H1 (cell line): Measurements from ENCODE around the gene FAU. TPM values are rescaled to one million over a fixed set of nuclear protein-coding genes. Genes with fewer than 3 reads are reported as not detected.
A peak's percentile ranks its signal among the peaks of the same experiment; 100 is the strongest.

Experiments
- CTCF ChIA-PET: fragments of 300-600 bp; sonication (Branson Sonifier 250); formaldehyde crosslinking; loops from one replicate; lab custom pipeline; 2021; ENCODE audit not compliant: partially characterized antibody; lab: Charles Lee
- POLR2A ChIA-PET: fragments of 300-600 bp; sonication (Branson Sonifier 250); formaldehyde crosslinking; loops from one replicate; lab custom pipeline; 2021; ENCODE audit warnings: inconsistent platforms; ENCODE audit not compliant: partially characterized antibody; lab: Charles Lee
- DNase-seq, 2 experiments: peaks; one replicate each; pipeline versions ENCODE4 v3.0.0 to v3.0.0-alpha.2; 2010 to 2022; ENCODE audit warnings: low spot score in 2 of 2, low read depth in 1 of 2, mixed read lengths in 1 of 2
- FAIRE-seq: peaks from 2 replicates; lab custom pipeline; 2011; peaks lifted over from hg19 to GRCh38; lab: Jason Lieb, UNC
- H2AFZ ChIP-seq: 2 replicates; pipeline ENCODE4 v1.8.1; 2012; ENCODE audit warnings: low read length, inconsistent platforms
- H2AK5ac ChIP-seq: 2 replicates; pipeline ENCODE4 v1.6.1; 2013; ENCODE audit warnings: low read depth, low read length
- H2BK120ac ChIP-seq: replicated peaks from 2 replicates; pipeline ENCODE3; 2013; ENCODE audit warnings: low read depth, low read length, inconsistent platforms
- H2BK12ac ChIP-seq: 2 replicates; pipeline ENCODE4 v1.6.1; 2013; ENCODE audit warnings: low read depth, low read length
- H2BK15ac ChIP-seq: 2 replicates; pipeline ENCODE4 v1.6.1; 2013; ENCODE audit warnings: low read length
- H2BK20ac ChIP-seq: 2 replicates; pipeline ENCODE4 v1.6.1; 2013; ENCODE audit warnings: low read length
- H2BK5ac ChIP-seq: 2 replicates; pipeline ENCODE4 v1.6.1; 2013; ENCODE audit warnings: low read depth, low read length
- H3K14ac ChIP-seq: 2 replicates; pipeline ENCODE4 v1.6.1; 2013; ENCODE audit warnings: inconsistent platforms; ENCODE audit not compliant: insufficient read length
- H3K18ac ChIP-seq: 2 replicates; pipeline ENCODE4 v1.6.1; 2013; ENCODE audit warnings: low read length; ENCODE audit errors: extremely low read depth
- H3K23ac ChIP-seq: 2 replicates; pipeline ENCODE4 v1.6.1; 2013; ENCODE audit warnings: inconsistent platforms; ENCODE audit not compliant: insufficient read length
- H3K23me2 ChIP-seq: 2 replicates; pipeline ENCODE4 v1.6.1; 2013; ENCODE audit warnings: low read depth, low read length
- H3K27ac ChIP-seq: 2 replicates; pipeline ENCODE4 v1.6.1; 2011; ENCODE audit warnings: low read depth, low read length, inconsistent platforms
- H3K27me3 ChIP-seq, 4 experiments: replicated peaks in 1 of 4; 1 replicate in 1 of 4; 2 replicates in 3 of 4; pipeline versions ENCODE4 v1.6.1 to v1.8.1; 2011 to 2013; ENCODE audit warnings: low read length in 3 of 4, mild to moderate bottlenecking in 3 of 4, inconsistent platforms in 2 of 4, mixed read lengths in 2 of 4, moderate library complexity in 1 of 4; ENCODE audit not compliant: control insufficient read depth in 3 of 4, insufficient read depth in 3 of 4; ENCODE audit errors: extremely low read depth in 1 of 4
- H3K36me3 ChIP-seq, 4 experiments: 2 replicates each; pipeline versions ENCODE4 v1.6.1 to v1.8.1; 2011 to 2013; ENCODE audit warnings: mild to moderate bottlenecking in 4 of 4, low read length in 3 of 4, moderate library complexity in 2 of 4, control low read depth in 1 of 4, inconsistent platforms in 1 of 4; ENCODE audit not compliant: insufficient read depth in 4 of 4, control insufficient read depth in 2 of 4
- H3K4ac ChIP-seq: replicated peaks from 2 replicates; pipeline ENCODE3; 2013; ENCODE audit warnings: low read length, low read depth, mixed read lengths, inconsistent platforms; ENCODE audit not compliant: insufficient read length
- H3K4me1 ChIP-seq, 4 experiments: replicated peaks in 1 of 4; 1 replicate in 1 of 4; 2 replicates in 3 of 4; pipeline versions ENCODE4 v1.6.1 to v1.8.1; 2011 to 2013; ENCODE audit warnings: low read length in 3 of 4, inconsistent platforms in 2 of 4, mixed read lengths in 1 of 4; ENCODE audit not compliant: insufficient read depth in 4 of 4, control insufficient read depth in 3 of 4
- H3K4me2 ChIP-seq, 2 experiments: 2 replicates each; pipeline versions ENCODE4 v1.6.1 to v1.8.1; 2011 to 2013; ENCODE audit warnings: low read depth in 2 of 2, low read length in 2 of 2, control low read depth in 1 of 2, inconsistent platforms in 1 of 2, mild to moderate bottlenecking in 1 of 2; ENCODE audit not compliant: insufficient read depth in 1 of 2
- H3K4me3 ChIP-seq, 4 experiments: fragments of 200-600, 300-600 bp in 1 of 4; sonication (generic), shearing (Covaris generic), sonication (Bioruptor Twin) in 1 of 4; 2 replicates each; pipeline versions ENCODE4 v1.5.1 to v1.8.1; 2011 to 2016; ENCODE audit warnings: low read length in 4 of 4, low read depth in 3 of 4, control low read depth in 2 of 4, inconsistent platforms in 2 of 4, mild to moderate bottlenecking in 2 of 4, mixed read lengths in 1 of 4, moderate library complexity in 1 of 4; ENCODE audit not compliant: insufficient read depth in 2 of 4; ENCODE audit errors: extremely low read depth in 1 of 4
- H3K56ac ChIP-seq: replicated peaks from 2 replicates; pipeline ENCODE3; 2013; ENCODE audit warnings: low read depth, mild to moderate bottlenecking, mixed read lengths, low read length, inconsistent platforms; ENCODE audit not compliant: insufficient read length
- H3K79me1 ChIP-seq: 2 replicates; pipeline ENCODE4 v1.6.1; 2013; ENCODE audit warnings: low read depth, low read length, control low read depth
- H3K79me2 ChIP-seq, 2 experiments: 2 replicates each; pipeline versions ENCODE4 v1.6.1 to v1.8.1; 2012 to 2013; ENCODE audit warnings: low read length in 2 of 2, mild to moderate bottlenecking in 2 of 2, inconsistent platforms in 1 of 2; ENCODE audit not compliant: insufficient read depth in 2 of 2, control insufficient read depth in 1 of 2
- H3K9ac ChIP-seq, 4 experiments: replicated peaks in 1 of 4; 1 replicate in 1 of 4; 2 replicates in 3 of 4; pipeline versions ENCODE4 v1.6.1 to v1.8.1; 2011 to 2013; ENCODE audit warnings: low read depth in 3 of 4, low read length in 3 of 4, control low read depth in 2 of 4, mild to moderate bottlenecking in 2 of 4, moderate library complexity in 2 of 4, inconsistent platforms in 1 of 4; ENCODE audit errors: extremely low read depth in 1 of 4
- H3K9me3 ChIP-seq, 2 experiments: 2 replicates each; pipeline versions ENCODE4 v1.6.1 to v1.8.1; 2012 to 2013; ENCODE audit warnings: mild to moderate bottlenecking in 2 of 2, moderate library complexity in 2 of 2, control low read depth in 1 of 2, inconsistent platforms in 1 of 2, low read depth in 1 of 2, low read length in 1 of 2, mixed read lengths in 1 of 2; ENCODE audit not compliant: insufficient read depth in 2 of 2
- H4K20me1 ChIP-seq, 2 experiments: replicated peaks in 1 of 2; 2 replicates each; pipeline versions ENCODE3 to v1.8.1; 2011 to 2013; ENCODE audit warnings: inconsistent platforms in 2 of 2, low read length in 2 of 2, mild to moderate bottlenecking in 1 of 2; ENCODE audit not compliant: insufficient read depth in 2 of 2, control insufficient read depth in 1 of 2
- H4K5ac ChIP-seq: 2 replicates; pipeline ENCODE4 v1.6.1; 2013; ENCODE audit warnings: low read length, low read depth, mixed read lengths, inconsistent platforms; ENCODE audit not compliant: insufficient read length
- H4K8ac ChIP-seq: 2 replicates; pipeline ENCODE4 v1.8.0; 2013; ENCODE audit warnings: mild to moderate bottlenecking, moderate library complexity, low read length, inconsistent platforms; ENCODE audit not compliant: insufficient read depth; ENCODE audit errors: extremely low read depth
- H4K91ac ChIP-seq: replicated peaks from 2 replicates; pipeline ENCODE3; 2013; ENCODE audit warnings: low read length, mixed read lengths, inconsistent platforms; ENCODE audit not compliant: insufficient read length
- BCL11A ChIP-seq, 2 experiments: IDR thresholded peaks; one replicate each; pipeline ENCODE4 v1.6.1; 2011; ENCODE audit warnings: low read depth in 2 of 2, low read length in 2 of 2, mild to moderate bottlenecking in 2 of 2
- CHD2 ChIP-seq: IDR thresholded peaks from 2 replicates; pipeline ENCODE4 v1.6.1; 2012; ENCODE audit warnings: low read length, improper control_type of control experiment
- EP300 ChIP-seq, 2 experiments: IDR thresholded peaks; 1 replicate in 1 of 2; 2 replicates in 1 of 2; pipeline ENCODE4 v1.6.1; 2011 to 2012; ENCODE audit warnings: low read depth in 2 of 2, low read length in 2 of 2, mild to moderate bottlenecking in 2 of 2, borderline replicate concordance in 1 of 2, inconsistent platforms in 1 of 2, moderate library complexity in 1 of 2
- EZH2 ChIP-seq: fragments of 200-600 bp; sonication (generic); IDR thresholded peaks from 2 replicates; pipeline ENCODE4 v1.7.1; 2012; ENCODE audit warnings: low read depth, mild to moderate bottlenecking, moderate library complexity, low read length, inconsistent platforms; ENCODE audit not compliant: severe bottlenecking
- HDAC2 ChIP-seq, 2 experiments: fragments of 300-600 bp in 1 of 2; sonication (generic) in 1 of 2; IDR thresholded peaks; 2 replicates each; pipeline ENCODE4 v1.6.1; 2011 to 2012; ENCODE audit warnings: low read depth in 2 of 2, low read length in 2 of 2, mild to moderate bottlenecking in 2 of 2, moderate library complexity in 2 of 2, borderline replicate concordance in 1 of 2, inconsistent platforms in 1 of 2
- SP4 ChIP-seq: IDR thresholded peaks from 2 replicates; pipeline ENCODE4 v1.6.1; 2012; ENCODE audit warnings: low read length, inconsistent platforms
- TAF1 ChIP-seq: IDR thresholded peaks from 2 replicates; pipeline ENCODE4 v1.6.1; 2011; ENCODE audit warnings: mild to moderate bottlenecking, low read depth, low read length
- WGBS, 2 experiments: shearing (Covaris generic) in 1 of 2; methylation state at CpG; one replicate each; pipeline versions ENCODE4 v1.1.6 to v1.1.7; 2013 to 2015; ENCODE audit warnings: low lambda C conversion rate in 2 of 2, mixed read lengths in 2 of 2, inconsistent platforms in 1 of 2, low coverage in 1 of 2, missing lambda C conversion rate in 1 of 2; ENCODE audit not compliant: insufficient replicate concordance in 2 of 2, insufficient coverage in 1 of 2, insufficient read length in 1 of 2; ENCODE audit errors: extremely low coverage in 1 of 2, missing lambda C conversion rate in 1 of 2; 5-methylcytosine and 5-hydroxymethylcytosine counted together
- polyA plus RNA-seq, 7 experiments: library from polyadenylated mRNA; depleted of rRNA in 3 of 7; stranded (reverse) in 5 of 7; unstranded in 2 of 7; fragments of >200 nt in 5 of 7; fragments of 200-250 nt in 2 of 7; gene quantifications; 1 replicate in 5 of 7; 2 replicates in 1 of 7; 4 replicates in 1 of 7; pipeline versions ENCODE4 v1.2.1 to v1.2.3, GENCODE V29; 2011 to 2013; ENCODE audit warnings: missing spikeins in 2 of 7, mixed read lengths in 2 of 7
- total RNA-seq: library from RNA; stranded (reverse); fragmentation: NEBNext Ultra II Directional; extraction: Animal tissue kit (Norgen Biotek cat#: 25700); gene quantifications from 2 replicates; pipeline ENCODE4 v1.2.1, GENCODE V29; 2021
- TF ChIP-seq, protein P1 (sequence below): IDR thresholded peaks from 2 replicates; pipeline ENCODE4 v1.6.1; 2012; ENCODE audit warnings: low read length, inconsistent platforms

The FAU gene
- total and polyA plus RNA-seq, 2 of the 8 experiments (the other 6 are each of a cell fraction or from before 2014, with no cell fraction given) = 826 to 896 TPM

DNA sequence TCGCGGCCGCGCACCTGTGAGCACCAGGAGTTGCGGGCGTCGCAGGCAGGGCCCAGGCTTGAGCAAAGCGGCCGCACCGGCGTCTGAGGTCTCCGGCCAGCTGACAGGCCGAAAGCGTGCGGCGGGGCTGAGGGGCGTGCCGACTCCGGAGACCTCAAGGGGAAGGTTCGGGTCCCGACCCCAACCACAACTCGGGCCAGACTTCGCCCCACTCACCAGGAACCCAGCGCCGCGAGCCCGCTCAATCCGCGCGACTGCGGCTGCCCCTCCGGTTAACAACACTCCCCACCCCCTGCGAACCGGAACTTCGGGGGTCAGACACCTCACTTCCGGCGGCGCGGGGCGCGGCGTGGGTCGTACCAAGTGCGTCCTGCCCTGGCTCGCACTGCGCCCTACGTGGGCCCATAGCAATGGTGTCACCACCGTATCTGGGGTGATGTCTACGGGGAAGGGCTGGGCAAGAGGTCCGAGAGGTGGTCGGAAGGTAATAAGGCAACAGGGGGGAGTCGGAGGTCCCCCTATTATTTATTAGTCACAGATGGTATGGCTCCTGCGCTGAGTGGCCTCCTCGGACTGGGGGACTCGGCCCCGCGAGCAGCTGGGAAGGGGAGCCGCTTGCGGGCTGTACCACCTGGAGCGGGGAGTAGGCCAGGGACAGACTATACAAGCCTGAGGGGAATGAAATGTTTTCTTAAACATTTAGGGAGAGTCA lies 12.5 kb upstream of the FAU start, which contains the start of gene SYVN1:
TSS of gene SYVN1 (minus strand) at position 280 of the 712 bp plus-strand sequence. CDS start 918 bp downstream, outside the sequence.
- peak within 1 kb of the TSS; percentile 100 for H2BK12ac ChIP-seq
- H4K20me1 ChIP-seq = peaks cover 0 to 10% of the 10 kb centered on the region in 2 experiments
- H3K36me3 ChIP-seq = peaks cover 11 to 24% (median 20%) of the 10 kb centered on the region in 4 experiments; a peak in 7 of 8 replicates
- peak within 1 kb of the TSS; percentile 99 for H3K14ac ChIP-seq
- H2BK15ac ChIP-seq = peak within 1 kb of the TSS; percentile 100
- peak within 1 kb of the TSS; percentile 98 for H4K8ac ChIP-seq
- no peak within 1 kb of the TSS for H3K23ac ChIP-seq
- no peak within 1 kb of the TSS for H2BK120ac ChIP-seq
- FAIRE-seq = no peak
- H4K91ac ChIP-seq = peak within 1 kb of the TSS; percentile 100
- H4K5ac ChIP-seq = peak within 1 kb of the TSS; percentile 100
- CTCF ChIA-PET = interaction anchor here (0.6 to 3.0 kb wide), 11 partner anchors 11 to 1194 kb away, joined by 3 to 14 read pairs (median 4); partner anchors contain the start of genes CAPN1 and TM7SF2
- peak within 1 kb of the TSS; percentile 88 to 99 (median 98) for H3K9ac ChIP-seq
- H3K79me1 ChIP-seq = peaks cover 3% of the 10 kb centered on the region; the same call in 1 of the 2 replicates
- POLR2A ChIA-PET = interaction anchor here (0.6 to 15.8 kb wide), 25 partner anchors 7 to 257 kb away, joined by 3 to 305 read pairs (median 4); partner anchors contain the start of genes CAPN1, FAU, GPHA2 and MRPL49
- H3K27me3 ChIP-seq = no peaks in the 10 kb centered on the region
- peak within 1 kb of the TSS; percentile 99 for H3K18ac ChIP-seq
- peak within 1 kb of the TSS; percentile 77 to 91 for H3K4me2 ChIP-seq
- no peak within 1 kb of the TSS for H2AK5ac ChIP-seq
- H3K23me2 ChIP-seq = peaks cover 14% of the 10 kb centered on the region
- H3K79me2 ChIP-seq = peaks cover 0 to 15% of the 10 kb centered on the region in 2 experiments; a peak in 1 of 4 replicates
- peak within 1 kb of the TSS; percentile 97 for H3K4ac ChIP-seq
- WGBS, 2 experiments = 1% methylated on average over 53 of the region's 60 CpGs; no CpG with 5 or more reads in 1 of the 2 experiments
- peak within 1 kb of the TSS; percentile 99 for H3K27ac ChIP-seq
- peak in 1 of 2 experiments; percentile 94 for DNase-seq
- peak within 1 kb of the TSS; percentile 82 for H2AFZ ChIP-seq
- H3K4me3 ChIP-seq = peak within 1 kb of the TSS; percentile 84 to 94 (median 88)
- peak within 1 kb of the TSS; percentile 100 for H2BK5ac ChIP-seq
- H3K56ac ChIP-seq = peak within 1 kb of the TSS; percentile 85
- peaks cover 0 to 13% (median 7%) of the 10 kb centered on the region in 4 experiments; a peak in 6 of 7 replicates for H3K4me1 ChIP-seq
- H3K9me3 ChIP-seq = no peaks in the 10 kb centered on the region; a peak in 1 of 4 replicates
- H2BK20ac ChIP-seq = no peak within 1 kb of the TSS
- peak in 1 of 2 experiments; percentile 97; a peak in 2 of 3 replicates for TF ChIP-seq EP300 (IDR thresholded peaks at IDR 0.05; ENCODE audit: borderline replicate concordance in 1 of 2, low read depth in 2 of 2, low read length in 2 of 2)
- no peak; the same call in 1 of the 2 replicates for TF ChIP-seq SP4
- TF ChIP-seq TAF1 = peak; percentile 66
- 0 out of 2 replicates have a peak, but pooled peaks have one; percentile 44 for TF ChIP-seq CHD2
- TF ChIP-seq BCL11A (IDR thresholded peaks at IDR 0.05; ENCODE audit: low read depth in 2 of 2, low read length in 2 of 2) = no peak
- TF ChIP-seq, protein P1, sequence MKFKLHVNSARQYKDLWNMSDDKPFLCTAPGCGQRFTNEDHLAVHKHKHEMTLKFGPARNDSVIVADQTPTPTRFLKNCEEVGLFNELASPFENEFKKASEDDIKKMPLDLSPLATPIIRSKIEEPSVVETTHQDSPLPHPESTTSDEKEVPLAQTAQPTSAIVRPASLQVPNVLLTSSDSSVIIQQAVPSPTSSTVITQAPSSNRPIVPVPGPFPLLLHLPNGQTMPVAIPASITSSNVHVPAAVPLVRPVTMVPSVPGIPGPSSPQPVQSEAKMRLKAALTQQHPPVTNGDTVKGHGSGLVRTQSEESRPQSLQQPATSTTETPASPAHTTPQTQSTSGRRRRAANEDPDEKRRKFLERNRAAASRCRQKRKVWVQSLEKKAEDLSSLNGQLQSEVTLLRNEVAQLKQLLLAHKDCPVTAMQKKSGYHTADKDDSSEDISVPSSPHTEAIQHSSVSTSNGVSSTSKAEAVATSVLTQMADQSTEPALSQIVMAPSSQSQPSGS = 0 out of 2 replicates have a peak, but pooled peaks have one; percentile 27
- TF ChIP-seq EZH2 = no peak
- TF ChIP-seq HDAC2 (IDR thresholded peaks at IDR 0.05; ENCODE audit: borderline replicate concordance in 1 of 2, low read depth in 2 of 2, low read length in 2 of 2) = peak in 1 of 2 experiments; percentile 92; a peak in 1 of 4 replicates
